ENCODE measurements around the gene TFEB.

DNA sequence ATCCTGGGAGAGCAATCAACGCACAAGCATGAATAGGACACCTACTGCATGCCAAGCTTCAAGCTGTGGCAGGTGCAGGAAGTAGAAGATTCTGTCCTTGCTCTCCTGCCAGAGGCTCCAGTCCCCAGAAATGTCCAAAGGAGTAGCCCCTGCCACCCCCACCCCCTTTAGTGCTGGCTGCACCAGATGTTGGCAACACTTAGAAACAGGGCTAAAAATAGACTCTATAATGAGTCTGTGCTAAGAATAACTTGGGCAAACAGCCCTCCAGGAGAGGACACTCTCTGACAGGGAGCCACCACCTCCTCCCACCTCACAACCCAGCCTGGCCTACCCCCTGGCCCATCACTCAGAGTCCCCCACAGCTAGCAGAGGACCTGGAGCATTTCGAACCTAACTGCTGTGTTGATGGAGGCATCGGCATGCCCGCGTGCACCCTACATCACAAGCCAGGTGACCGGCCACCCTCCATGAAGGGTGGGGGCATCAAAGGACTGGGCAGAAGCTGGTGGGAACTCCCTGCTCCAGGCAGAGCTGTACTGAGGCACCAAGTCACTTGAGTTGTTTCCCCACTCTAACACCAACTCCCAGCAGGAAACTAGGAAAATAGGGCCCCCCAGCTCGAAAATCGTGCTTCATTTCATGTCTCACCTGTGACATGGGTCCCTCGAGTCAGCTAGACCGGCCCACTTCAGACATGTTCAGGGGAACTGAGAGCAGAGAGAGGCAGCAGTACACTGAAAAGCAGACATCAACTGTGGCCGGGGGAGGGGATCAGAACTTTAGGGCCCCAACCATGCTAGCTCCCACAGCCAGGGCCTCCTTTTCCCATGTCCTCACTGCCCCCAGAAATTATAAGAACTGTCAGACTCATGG, 18.7 kb downstream of the TFEB start:
- TF ChIP-seq EZH2 (IDR thresholded peaks at IDR 0.05; ENCODE audit: low read length, missing control alignments) (no peak), CTCF (conservative IDR thresholded peaks at IDR 0.05 in 1 of 2, IDR thresholded peaks at IDR 0.05 in 1 of 2; ENCODE audit: low read depth in 1 of 2, low read length in 2 of 2) (no peak)
